HG03378 (cell line): ENCODE results near the gene ABCA10.
"Not testable (repeated sequence)": the region's sequence is repeated elsewhere in the genome, so short reads cannot be mapped to it uniquely, and the experiment has no call there.

Experiments used
- ATAC-seq: cut with Tn5 transposase; IDR thresholded peaks from one replicate; pipeline ENCODE4 v1.9.1; 2021; ENCODE audit warnings: mild to moderate bottlenecking, moderate library complexity; ENCODE audit not compliant: unreplicated experiment

The ABCA10 gene

DNA sequence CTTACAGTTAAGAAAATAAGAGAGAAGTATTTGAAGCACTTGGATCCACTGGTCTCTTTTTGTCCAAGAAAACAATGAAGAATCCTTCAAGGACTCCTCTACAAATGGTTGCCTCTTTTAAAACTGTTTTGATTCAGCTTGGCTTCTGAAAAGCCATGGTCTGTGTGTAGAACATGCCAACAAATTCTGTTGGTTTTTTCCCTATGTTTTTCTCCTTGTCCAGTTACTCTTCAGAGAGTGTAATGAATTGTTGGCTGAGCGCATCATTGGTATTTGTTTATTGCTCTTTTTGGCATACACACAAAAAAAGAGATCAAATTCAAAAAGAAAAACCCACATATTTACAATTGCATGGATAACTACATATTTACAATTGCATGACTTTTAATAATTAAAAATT, at the start of gene ABCA10:
Gene ABCA10 (minus strand): TSS at position 249 of the 400 bp plus-strand sequence. CDS start 3,466 bp downstream, outside the sequence.
- ATAC-seq = no peak

DNA sequence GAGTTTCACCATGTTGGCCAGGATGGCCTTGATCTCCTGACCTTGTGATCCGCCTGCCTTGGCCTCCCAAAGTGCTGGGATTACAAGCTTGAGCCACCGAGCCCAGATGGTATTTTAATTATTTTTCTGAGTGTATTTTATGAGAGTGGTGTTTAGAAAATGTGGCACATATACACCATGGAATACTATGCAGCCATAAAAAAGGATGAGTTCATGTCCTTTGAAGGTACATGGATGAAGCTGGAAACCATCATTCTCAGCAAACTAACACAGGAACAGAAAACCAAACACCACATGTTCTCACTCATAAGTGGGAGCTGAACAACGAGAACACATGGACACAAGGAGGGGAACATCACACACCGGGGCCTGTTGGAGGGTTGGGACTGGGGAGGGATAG, 47.7 kb upstream of the ABCA10 start:
- ATAC-seq = not testable (repeated sequence)

DNA sequence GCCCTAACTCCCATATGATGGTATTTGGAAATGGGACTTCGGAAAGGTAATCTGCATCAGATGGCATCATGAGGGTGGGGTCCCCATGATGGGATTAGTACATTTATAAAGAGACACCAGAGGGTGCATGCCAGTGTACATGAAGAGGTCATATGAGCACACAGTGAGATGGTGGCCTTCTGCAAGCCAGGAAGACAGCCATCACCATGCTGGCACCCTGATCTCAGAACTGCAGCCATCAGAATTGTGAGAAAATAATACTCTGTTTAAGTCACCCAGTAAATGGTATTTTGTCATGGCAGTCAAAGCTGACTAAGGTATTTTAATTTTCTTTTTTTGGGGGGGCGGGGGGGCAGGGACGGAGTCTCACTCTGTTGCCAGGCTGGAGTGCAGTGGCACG, 47.1 kb upstream of the ABCA10 start:
- no peak for ATAC-seq

- ATAC-seq = no peak
Observed at GRCh38 chr17:69271023-69271422, 42.4 kb upstream of the ABCA10 start.

- ATAC-seq = no peak
Observed at GRCh38 chr17:69269131-69269998, 40.7 kb upstream of the ABCA10 start.

DNA sequence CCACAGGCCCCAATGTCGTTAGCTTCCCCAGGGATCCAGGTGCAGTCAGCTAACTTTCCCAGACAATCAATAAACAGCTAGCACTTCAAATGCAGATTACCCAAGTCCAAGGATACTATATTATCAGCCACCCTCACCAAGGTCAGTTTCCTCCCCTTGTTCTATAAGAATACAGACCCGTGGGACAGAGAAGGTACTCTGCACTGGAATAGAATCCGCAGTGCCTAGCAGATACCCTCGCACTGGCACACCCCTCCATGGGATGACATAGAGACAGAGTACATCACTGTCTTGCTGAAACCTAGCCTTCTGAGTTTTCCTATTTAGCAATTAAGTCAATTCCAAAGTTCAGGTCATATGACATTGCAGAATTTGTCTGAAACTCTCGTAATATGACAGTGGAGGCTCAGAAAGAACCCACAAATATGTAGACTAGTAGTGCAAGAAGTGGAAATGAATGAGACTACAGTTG, 40.0 kb upstream of the ABCA10 start:
- no peak for ATAC-seq

GRCh38 chr17:69267219-69267618, 38.6 kb upstream of the ABCA10 start:
- no peak for ATAC-seq

DNA sequence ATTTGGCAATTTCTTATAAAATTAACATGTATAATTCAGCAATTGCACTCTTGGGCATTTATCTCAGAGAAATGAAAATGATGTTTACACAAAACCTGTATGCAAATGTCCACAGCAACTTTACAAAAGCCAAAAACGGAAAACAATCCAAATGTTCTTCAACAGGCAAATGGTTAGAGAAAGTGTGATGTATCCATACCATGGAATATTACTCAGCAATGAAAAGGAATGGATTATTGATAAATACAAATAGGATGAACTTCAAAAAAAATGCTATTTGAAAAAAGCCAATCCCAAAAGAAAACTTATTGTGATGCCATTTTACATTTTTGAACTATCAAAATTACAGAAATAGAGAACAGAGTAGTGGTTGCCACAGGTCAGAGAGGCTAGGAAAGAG, 37.2 kb upstream of the ABCA10 start:
- ATAC-seq = no peak

DNA sequence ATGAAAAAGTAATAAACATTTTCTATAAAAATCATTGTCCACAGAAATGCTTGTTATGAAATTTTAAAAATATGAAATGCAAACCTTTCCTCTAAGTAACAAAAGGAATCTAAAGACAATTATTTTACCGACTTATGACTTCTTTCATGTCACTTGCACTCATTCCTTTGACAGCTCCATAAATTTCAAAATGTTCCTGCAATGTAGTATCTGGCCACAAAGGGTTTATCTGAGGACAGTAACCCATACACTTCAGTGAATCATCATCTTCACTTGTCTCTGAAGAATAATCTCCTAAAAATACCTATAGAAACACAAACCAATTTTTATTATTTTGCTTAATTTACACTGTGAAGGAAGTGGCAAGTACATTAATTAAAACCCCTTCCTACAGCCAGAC, 25.6 kb upstream of the ABCA10 start:
- ATAC-seq = no peak

DNA sequence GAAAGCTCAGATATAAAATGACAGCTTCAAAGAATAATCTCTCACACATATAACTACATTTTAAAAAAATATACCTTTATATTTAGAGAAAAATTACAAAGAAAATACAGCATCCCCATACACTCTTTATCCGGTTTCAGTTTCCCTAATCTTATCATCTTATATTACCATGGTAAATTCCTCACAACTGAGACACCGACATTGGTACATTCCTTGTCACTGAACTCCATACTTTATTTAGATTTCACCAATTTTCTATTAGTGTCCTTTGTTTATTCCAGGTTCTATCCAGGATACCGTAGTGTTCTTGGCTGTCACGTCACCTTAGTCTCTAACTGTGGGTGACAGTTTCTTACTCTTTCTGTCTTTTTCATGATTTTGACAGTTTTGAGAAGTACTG, 22.0 kb upstream of the ABCA10 start:
- ATAC-seq = no peak

DNA sequence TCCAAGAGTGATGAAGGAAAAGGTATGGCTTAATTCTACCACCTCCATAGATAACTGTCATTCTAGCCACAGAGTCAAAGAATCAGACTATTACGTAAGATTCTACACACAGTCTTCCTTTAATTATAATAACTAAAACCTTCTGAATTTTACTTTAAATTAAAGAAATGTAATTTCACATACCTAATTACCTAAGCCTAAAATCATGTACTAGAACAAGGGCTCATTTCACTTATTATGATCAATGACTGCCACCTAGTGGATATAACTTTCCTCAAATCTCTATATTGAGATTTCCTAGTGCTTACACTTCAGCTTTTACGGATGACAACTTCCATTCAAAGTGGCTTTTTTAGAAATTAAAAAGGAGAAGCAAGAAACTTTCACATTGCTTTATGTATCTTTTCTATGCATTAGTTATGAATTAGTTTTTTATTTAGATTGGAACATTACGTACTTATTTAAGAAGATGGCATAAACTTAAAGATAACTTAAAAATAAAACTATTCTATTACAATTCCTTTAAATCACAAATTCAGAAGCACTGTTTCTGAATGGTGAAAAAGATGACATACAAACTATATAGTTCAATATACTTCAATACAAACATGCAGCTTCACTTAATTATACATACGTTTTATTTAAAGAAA, 18.2 kb upstream of the ABCA10 start:
- ATAC-seq = peak; percentile 71

DNA sequence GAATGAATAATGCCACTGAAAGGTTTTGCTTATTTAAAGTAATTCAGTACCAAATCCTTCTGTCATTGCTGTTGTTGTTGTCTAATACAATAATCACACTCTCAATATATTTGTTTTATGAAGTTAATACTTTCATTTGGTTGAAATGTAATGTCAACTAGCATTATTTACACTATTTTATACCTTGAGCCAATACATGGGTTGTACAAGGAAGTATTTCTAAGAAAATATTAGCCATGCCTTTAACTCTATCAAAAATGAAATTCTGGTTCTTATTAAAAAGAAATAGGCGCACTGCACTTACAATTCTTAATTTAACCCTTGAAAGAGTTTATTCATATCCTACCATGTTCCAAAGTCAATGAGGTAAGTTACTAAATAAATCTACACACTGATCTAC, 17.6 kb upstream of the ABCA10 start:
- ATAC-seq = no peak

- no peak for ATAC-seq
Observed at GRCh38 chr17:69245617-69246016, 17.0 kb upstream of the ABCA10 start.

- ATAC-seq = no peak
Observed at GRCh38 chr17:69239611-69240600, 11.3 kb upstream of the ABCA10 start.

- ATAC-seq = no peak
Observed at GRCh38 chr17:69236946-69237345, 8.3 kb upstream of the ABCA10 start.

- no peak for ATAC-seq
Observed at GRCh38 chr17:69236464-69236863, 7.8 kb upstream of the ABCA10 start.

DNA sequence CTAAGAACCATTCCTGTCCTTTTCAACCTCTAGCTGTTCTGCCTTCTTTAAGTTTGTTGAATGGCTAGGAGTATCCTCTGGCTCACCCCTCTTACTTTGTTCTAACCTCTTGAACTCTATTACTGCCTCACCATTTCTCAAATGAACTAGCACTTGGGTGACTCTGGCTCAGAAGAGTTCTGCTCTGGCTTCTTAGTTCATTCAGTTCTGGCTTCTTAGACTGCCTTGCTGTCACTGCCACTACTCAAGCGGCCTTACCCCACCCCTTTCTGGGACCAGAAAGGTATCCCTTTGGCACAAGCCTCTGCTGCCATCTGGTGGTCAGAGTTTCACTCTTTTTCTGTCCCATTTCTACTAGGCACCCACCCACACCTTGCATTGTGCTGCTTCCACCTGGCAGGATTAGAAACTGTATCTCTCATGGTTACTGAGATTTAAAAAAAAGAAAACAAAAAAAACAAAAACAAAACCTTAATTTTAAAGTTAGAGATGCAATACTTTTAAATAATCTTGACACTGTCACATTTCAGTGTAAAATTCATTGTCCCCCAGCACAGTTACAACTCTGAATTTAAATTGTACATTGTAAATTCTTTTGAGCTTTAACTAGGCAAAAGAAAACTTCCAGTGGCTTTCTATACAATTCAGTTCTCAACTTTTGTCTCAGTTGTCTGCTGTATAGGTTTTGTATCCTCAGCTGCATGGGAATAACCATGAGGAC, 6.9 kb upstream of the ABCA10 start:
- peak; percentile 82 for ATAC-seq

GRCh38 chr17:69232650-69233049, 4.0 kb upstream of the ABCA10 start:
- no peak for ATAC-seq

- ATAC-seq = no peak
Observed at GRCh38 chr17:69231521-69231920, 2.9 kb upstream of the ABCA10 start.

DNA sequence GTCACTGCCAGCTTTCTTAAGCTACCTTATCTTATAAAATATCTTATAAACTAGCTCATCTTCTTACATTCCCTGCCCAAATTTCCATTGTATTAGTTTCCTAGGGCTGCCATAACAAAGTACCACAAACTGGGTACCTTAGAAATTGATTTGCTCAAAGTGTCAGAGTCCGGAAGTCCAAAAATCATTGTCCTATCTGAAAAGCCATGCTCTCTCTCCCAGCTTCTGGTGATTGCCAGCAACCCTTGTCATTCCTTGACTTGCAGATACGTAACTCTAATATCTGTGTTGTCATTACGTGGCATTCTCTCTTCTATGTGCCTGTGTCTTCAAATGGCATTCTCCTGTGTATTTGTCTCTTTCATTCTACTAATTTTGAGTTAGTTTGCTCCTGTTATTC, 2.3 kb upstream of the ABCA10 start:
- no peak for ATAC-seq
